Measurements from ENCODE around the gene MSLN.

MSLN gene

GRCh38 chr16:724188-725040 lies 36.1 kb upstream of the MSLN start:
- Histone ChIP-seq H3K4me1 (ENCODE audit: insufficient read depth, insufficient read length) (peaks cover 29% of the 10 kb centered on the region), H3K9me3 (ENCODE audit: insufficient read depth, low read length) (no peaks in the 10 kb centered on the region; the same call in 1 of the 2 replicates), H3K27me3 (ENCODE audit: insufficient read depth, insufficient read length) (peaks cover 6% of the 10 kb centered on the region), H3K36me3 (ENCODE audit: insufficient read depth, insufficient read length, low read length) (peaks cover 16% of the 10 kb centered on the region), H3K4me3 (ENCODE audit: insufficient read length, low read depth) (no peak overlapping the region), H3K9ac (ENCODE audit: insufficient read length, low read depth) (peak overlapping the region; percentile 32)
- DNase-seq (ENCODE audit: low read depth, low spot score), result no peak
- TF ChIP-seq SUZ12 (IDR thresholded peaks at IDR 0.05; ENCODE audit: extremely low read depth, insufficient read depth, insufficient read length) (no peak), ZNF274 (IDR thresholded peaks at IDR 0.05; ENCODE audit: low read depth, low read length) (no peak), YY1 (IDR thresholded peaks at IDR 0.05; ENCODE audit: insufficient read depth, insufficient read length) (no peak)

- no peak overlapping the region for H3K9ac ChIP-seq (ENCODE audit: insufficient read length, low read depth)
- peaks cover 6% of the 10 kb centered on the region for H3K27me3 ChIP-seq (ENCODE audit: insufficient read depth, insufficient read length)
- no peaks in the 10 kb centered on the region; the same call in 1 of the 2 replicates for H3K9me3 ChIP-seq (ENCODE audit: insufficient read depth, low read length)
- no peak overlapping the region for H3K4me3 ChIP-seq (ENCODE audit: insufficient read length, low read depth)
- TF ChIP-seq SUZ12 (IDR thresholded peaks at IDR 0.05; ENCODE audit: extremely low read depth, insufficient read depth, insufficient read length) (no peak), ZNF274 (IDR thresholded peaks at IDR 0.05; ENCODE audit: low read depth, low read length) (no peak), YY1 (IDR thresholded peaks at IDR 0.05; ENCODE audit: insufficient read depth, insufficient read length) (no peak)
- peaks cover 25% of the 10 kb centered on the region for H3K4me1 ChIP-seq (ENCODE audit: insufficient read depth, insufficient read length)
- peaks cover 22% of the 10 kb centered on the region for H3K36me3 ChIP-seq (ENCODE audit: insufficient read depth, insufficient read length, low read length)
- no peak for DNase-seq (ENCODE audit: low read depth, low spot score)
Measured at GRCh38 chr16:725041-725376, 35.5 kb upstream of the MSLN start.

- DNase-seq (ENCODE audit: low read depth, low spot score), result no peak
- Histone ChIP-seq H3K36me3 (ENCODE audit: insufficient read depth, insufficient read length, low read length) (peaks cover 28% of the 10 kb centered on the region), H3K4me3 (ENCODE audit: insufficient read length, low read depth) (peak overlapping the region; percentile 40), H3K4me1 (ENCODE audit: insufficient read depth, insufficient read length) (peaks cover 26% of the 10 kb centered on the region), H3K9me3 (ENCODE audit: insufficient read depth, low read length) (no peaks in the 10 kb centered on the region; the same call in 1 of the 2 replicates), H3K9ac (ENCODE audit: insufficient read length, low read depth) (peak overlapping the region; percentile 77), H3K27me3 (ENCODE audit: insufficient read depth, insufficient read length) (peaks cover 6% of the 10 kb centered on the region)
- TF ChIP-seq YY1 (IDR thresholded peaks at IDR 0.05; ENCODE audit: insufficient read depth, insufficient read length) (no peak), ZNF274 (IDR thresholded peaks at IDR 0.05; ENCODE audit: low read depth, low read length) (no peak), SUZ12 (IDR thresholded peaks at IDR 0.05; ENCODE audit: extremely low read depth, insufficient read depth, insufficient read length) (no peak)
Measured at GRCh38 chr16:725463-726187, 34.9 kb upstream of the MSLN start.

GRCh38 chr16:726188-726437 lies 34.4 kb upstream of the MSLN start:
- Histone ChIP-seq H3K4me1 (ENCODE audit: insufficient read depth, insufficient read length) (peaks cover 27% of the 10 kb centered on the region), H3K9me3 (ENCODE audit: insufficient read depth, low read length) (no peaks in the 10 kb centered on the region; the same call in 1 of the 2 replicates), H3K27me3 (ENCODE audit: insufficient read depth, insufficient read length) (peaks cover 6% of the 10 kb centered on the region), H3K4me3 (ENCODE audit: insufficient read length, low read depth) (peak overlapping the region; percentile 40), H3K36me3 (ENCODE audit: insufficient read depth, insufficient read length, low read length) (peaks cover 33% of the 10 kb centered on the region), H3K9ac (ENCODE audit: insufficient read length, low read depth) (peak overlapping the region; percentile 77)
- TF ChIP-seq ZNF274 (IDR thresholded peaks at IDR 0.05; ENCODE audit: low read depth, low read length) (no peak), SUZ12 (IDR thresholded peaks at IDR 0.05; ENCODE audit: extremely low read depth, insufficient read depth, insufficient read length) (no peak), YY1 (IDR thresholded peaks at IDR 0.05; ENCODE audit: insufficient read depth, insufficient read length) (no peak)
- no peak for DNase-seq (ENCODE audit: low read depth, low spot score)

GRCh38 chr16:726438-727290 lies 33.9 kb upstream of the MSLN start, which contains the start of the genes CCDC78 and HAGHL:
Gene CCDC78, minus strand, starts transcription at chr16:726443. Its CDS starts 76 bp downstream, at chr16:726367.
Gene HAGHL, plus strand, starts transcription at chr16:727106. Its CDS starts 404 bp downstream, at chr16:727510.
- peak within 1 kb of the TSS; percentile 91 for H3K4me3 ChIP-seq (ENCODE audit: insufficient read length, low read depth)
- H3K4me1 ChIP-seq (ENCODE audit: insufficient read depth, insufficient read length), result peaks cover 24% of the 10 kb centered on the region
- peaks cover 39% of the 10 kb centered on the region for H3K36me3 ChIP-seq (ENCODE audit: insufficient read depth, insufficient read length, low read length)
- no peaks in the 10 kb centered on the region; the same call in 1 of the 2 replicates for H3K9me3 ChIP-seq (ENCODE audit: insufficient read depth, low read length)
- peak; percentile 62 for DNase-seq (ENCODE audit: low read depth, low spot score)
- TF ChIP-seq ZNF274 (IDR thresholded peaks at IDR 0.05; ENCODE audit: low read depth, low read length) (no peak), YY1 (IDR thresholded peaks at IDR 0.05; ENCODE audit: insufficient read depth, insufficient read length) (no peak), SUZ12 (IDR thresholded peaks at IDR 0.05; ENCODE audit: extremely low read depth, insufficient read depth, insufficient read length) (no peak)
- peaks cover 6% of the 10 kb centered on the region for H3K27me3 ChIP-seq (ENCODE audit: insufficient read depth, insufficient read length)
- H3K9ac ChIP-seq (ENCODE audit: insufficient read length, low read depth), result peak within 1 kb of the TSS; percentile 96

GRCh38 chr16:727291-727977 lies 33.1 kb upstream of the MSLN start:
- TF ChIP-seq SUZ12 (IDR thresholded peaks at IDR 0.05; ENCODE audit: extremely low read depth, insufficient read depth, insufficient read length) (no peak), ZNF274 (IDR thresholded peaks at IDR 0.05; ENCODE audit: low read depth, low read length) (no peak), YY1 (IDR thresholded peaks at IDR 0.05; ENCODE audit: insufficient read depth, insufficient read length) (no peak)
- Histone ChIP-seq H3K27me3 (ENCODE audit: insufficient read depth, insufficient read length) (peaks cover 6% of the 10 kb centered on the region), H3K9ac (ENCODE audit: insufficient read length, low read depth) (peak overlapping the region; percentile 96), H3K4me3 (ENCODE audit: insufficient read length, low read depth) (peak overlapping the region; percentile 91), H3K36me3 (ENCODE audit: insufficient read depth, insufficient read length, low read length) (peaks cover 45% of the 10 kb centered on the region), H3K9me3 (ENCODE audit: insufficient read depth, low read length) (no peaks in the 10 kb centered on the region; the same call in 1 of the 2 replicates), H3K4me1 (ENCODE audit: insufficient read depth, insufficient read length) (peaks cover 21% of the 10 kb centered on the region)
- DNase-seq (ENCODE audit: low read depth, low spot score), result no peak

Data from NT2/D1 (cell line).